Gastrocnemius medialis (tissue), 4 donors: ENCODE results near the gene PDE8A. TPM values are rescaled to one million over a fixed set of nuclear protein-coding genes. Genes with fewer than 3 reads are reported as not detected.

ENCODE experiments used
- ATAC-seq, 2 donors: fragments of 150-250 bp; one replicate each; pipeline ENCODE4 v1.9.1; 2016
- DNase-seq, 2 donors: peaks; one replicate each; pipeline ENCODE4 v3.0.0-alpha.2; 2019
- H3K27ac ChIP-seq, 4 donors: fragments of 200-600 bp; sonication (generic); 1 replicate in 1 of 4; 2 replicates in 3 of 4; pipeline ENCODE4 v1.5.1; 2016 to 2018; ENCODE audit warnings: mild to moderate bottlenecking in 2 of 4, moderate library complexity in 1 of 4
- H3K27me3 ChIP-seq, 3 donors: fragments of 200-600 bp; sonication (generic) in 2 of 3; 1 replicate in 1 of 3; 2 replicates in 2 of 3; pipeline versions ENCODE4 v1.5.1 to v1.6.0; 2016 to 2019; ENCODE audit warnings: mild to moderate bottlenecking in 1 of 3, moderate library complexity in 1 of 3
- H3K36me3 ChIP-seq, 2 donors: fragments of 200-600 bp; sonication (generic) in 1 of 2; one replicate each; pipeline ENCODE4 v1.5.1; 2017 to 2018
- H3K4me1 ChIP-seq, 2 donors: fragments of 200-600 bp; sonication (generic) in 1 of 2; one replicate each; pipeline ENCODE4 v1.5.1; 2016 to 2017; ENCODE audit warnings: mild to moderate bottlenecking in 2 of 2
- H3K4me3 ChIP-seq, 4 donors: fragments of 200-600 bp; sonication (generic) in 3 of 4; 1 replicate in 1 of 4; 2 replicates in 3 of 4; pipeline ENCODE4 v1.5.1; 2016 to 2019; ENCODE audit warnings: mild to moderate bottlenecking in 2 of 4
- H3K9me3 ChIP-seq, 3 donors: fragments of 200-600 bp; sonication (generic) in 2 of 3; 1 replicate in 1 of 3; 2 replicates in 2 of 3; pipeline ENCODE4 v1.5.1; 2016 to 2019
- CTCF ChIP-seq, 5 experiments: fragments of 450-650 bp in 3 of 5; fragments of 200-600 bp in 2 of 5; sonication (generic) in 2 of 5; IDR thresholded peaks in 4 of 5; conservative IDR thresholded peaks in 1 of 5; 1 replicate in 4 of 5; 2 replicates in 1 of 5; pipeline ENCODE4 v1.5.1; 2016 to 2019; ENCODE audit warnings: antibody characterized with exemption in 5 of 5, mild to moderate bottlenecking in 3 of 5, moderate library complexity in 3 of 5
- POLR2A ChIP-seq, 2 donors: fragments of 450-650 bp; IDR thresholded peaks; one replicate each; pipeline ENCODE4 v1.6.1; 2017; ENCODE audit warnings: antibody characterized with exemption in 2 of 2, mild to moderate bottlenecking in 2 of 2, moderate library complexity in 2 of 2
- in situ Hi-C, 4 donors: fragments of 200-750 bp; cut with MboI; loops; one replicate each; pipeline versions ENCODE4 v1.15.0 to v1.8.0; 2017; ENCODE audit warnings: low sequenced_read_pairs in 4 of 4
- intact Hi-C: fragments of 100-400 bp; cut with DNase I; formaldehyde crosslinking; loops from one replicate; pipeline ENCODE4 v1.15.1; 2023; ENCODE audit warnings: low total_unique reads
- total RNA-seq, 4 donors: library from RNA; depleted of rRNA; stranded (reverse); fragments of >200 nt; gene quantifications; one replicate each; pipeline versions ENCODE4 v1.1.0 to v1.2.3, GENCODE V29; 2016

PDE8A gene
- total RNA-seq, 4 donors from 2014 or later = 6.3 to 20.6 (median 13.9) TPM

- peaks cover 0 to 52% of the 10 kb centered on the region in 2 donors for H3K36me3 ChIP-seq
- H3K4me1 ChIP-seq = no peaks in the 10 kb centered on the region
- TF ChIP-seq CTCF (IDR thresholded peaks at IDR 0.05 in 4 of 5, conservative IDR thresholded peaks at IDR 0.05 in 1 of 5) (no peak), POLR2A (IDR thresholded peaks at IDR 0.05) (no peak)
- no peaks in the 10 kb centered on the region for H3K9me3 ChIP-seq
- ATAC-seq (no peak), DNase-seq (no peak)
- no peak overlapping the region for H3K4me3 ChIP-seq
- no peaks in the 10 kb centered on the region for H3K27me3 ChIP-seq
- intact Hi-C loops (no loop called here), in situ Hi-C loops (no loop called here)
- H3K27ac ChIP-seq = no peak overlapping the region
Observed at GRCh38 chr15:85133709-85134108, 152.1 kb downstream of the PDE8A start.

DNA sequence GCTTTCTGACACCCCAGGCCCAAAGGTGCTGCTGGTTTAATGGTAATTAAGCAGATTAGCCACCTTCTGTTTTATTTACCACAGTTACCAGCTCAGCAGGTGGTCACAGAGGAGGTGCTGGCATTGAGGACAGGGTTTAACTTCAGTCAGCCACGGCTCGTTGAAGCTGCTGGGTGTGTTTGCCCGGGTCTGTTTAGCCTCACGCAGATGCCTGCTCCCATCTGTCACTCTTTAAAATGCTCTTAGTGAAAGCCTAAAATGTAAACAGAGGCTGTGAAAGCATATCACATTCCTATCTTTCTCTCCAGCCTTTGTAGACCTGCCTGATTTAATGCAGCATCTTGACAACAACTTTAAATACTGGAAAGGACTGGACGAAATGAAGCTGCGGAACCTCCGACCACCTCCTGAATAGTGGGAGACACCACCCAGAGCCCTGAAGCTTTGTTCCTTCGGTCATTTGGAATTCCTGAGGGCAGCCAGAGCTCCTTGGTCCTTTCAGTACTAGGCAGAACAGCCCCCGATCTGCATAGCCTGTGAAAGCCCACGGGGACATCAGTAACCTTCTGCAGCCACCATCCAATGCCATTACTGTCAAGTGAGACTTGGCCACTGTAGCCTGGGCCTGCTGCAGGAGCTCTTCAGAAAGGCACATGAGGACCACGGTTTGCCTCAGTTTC lies 156.0 kb downstream of the PDE8A start:
- intact Hi-C loops = no loop called here
- ATAC-seq = no peak
- no peak overlapping the region for H3K4me3 ChIP-seq
- TF ChIP-seq CTCF (IDR thresholded peaks at IDR 0.05 in 4 of 5, conservative IDR thresholded peaks at IDR 0.05 in 1 of 5) = no peak
- no peak for TF ChIP-seq POLR2A (IDR thresholded peaks at IDR 0.05)
- H3K36me3 ChIP-seq = peaks cover 0 to 42% of the 10 kb centered on the region in 2 donors
- H3K9me3 ChIP-seq = no peaks in the 10 kb centered on the region
- H3K27ac ChIP-seq = no peak overlapping the region
- no peaks in the 10 kb centered on the region for H3K27me3 ChIP-seq
- no peak for DNase-seq
- in situ Hi-C loops = no loop called here
- no peaks in the 10 kb centered on the region for H3K4me1 ChIP-seq

- Histone ChIP-seq H3K27me3 (no peaks in the 10 kb centered on the region), H3K9me3 (no peaks in the 10 kb centered on the region), H3K4me1 (no peaks in the 10 kb centered on the region), H3K4me3 (no peak overlapping the region), H3K27ac (no peak overlapping the region), H3K36me3 (peaks cover 0 to 41% of the 10 kb centered on the region in 2 donors)
- DNase-seq (no peak), ATAC-seq (no peak)
- TF ChIP-seq POLR2A (IDR thresholded peaks at IDR 0.05) (no peak), CTCF (IDR thresholded peaks at IDR 0.05 in 4 of 5, conservative IDR thresholded peaks at IDR 0.05 in 1 of 5) (no peak)
- in situ Hi-C loops = no loop called here
- intact Hi-C loops = no loop called here
Observed at GRCh38 chr15:85139391-85139790, 157.7 kb downstream of the PDE8A start.

DNA sequence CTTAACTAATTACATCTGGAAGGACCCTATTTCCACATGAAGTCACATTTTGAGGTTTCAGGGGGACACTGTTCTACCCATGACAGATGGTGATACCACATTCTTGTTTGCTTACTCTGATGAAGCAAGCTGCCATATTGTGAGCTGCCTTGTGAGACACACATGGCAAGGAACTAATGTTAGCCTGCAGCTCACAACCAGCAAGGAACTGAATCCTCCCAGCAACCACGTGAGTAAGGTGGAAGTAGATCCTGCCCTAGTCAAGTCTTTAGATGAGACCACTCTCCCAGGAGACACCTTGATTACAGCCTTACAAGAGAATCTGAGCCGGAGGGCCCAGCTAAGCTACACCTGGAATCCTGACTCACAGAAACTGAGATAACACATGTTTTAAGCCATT lies 160.1 kb downstream of the PDE8A start:
- no peak for TF ChIP-seq CTCF (IDR thresholded peaks at IDR 0.05 in 4 of 5, conservative IDR thresholded peaks at IDR 0.05 in 1 of 5)
- no peak for TF ChIP-seq POLR2A (IDR thresholded peaks at IDR 0.05)
- DNase-seq (no peak), ATAC-seq (peak in 1 of 2 donors; percentile 18)
- H3K36me3 ChIP-seq = peaks cover 0 to 31% of the 10 kb centered on the region in 2 donors
- no peak overlapping the region for H3K4me3 ChIP-seq
- H3K9me3 ChIP-seq = no peaks in the 10 kb centered on the region
- no peaks in the 10 kb centered on the region for H3K27me3 ChIP-seq
- H3K27ac ChIP-seq = no peak overlapping the region
- in situ Hi-C loops = no loop called here
- no peaks in the 10 kb centered on the region for H3K4me1 ChIP-seq
- intact Hi-C loops = no loop called here

GRCh38 chr15:85142312-85142711 lies 160.7 kb downstream of the PDE8A start:
- DNase-seq = no peak
- no peaks in the 10 kb centered on the region for H3K4me1 ChIP-seq
- no peak for ATAC-seq
- in situ Hi-C loops (no loop called here), intact Hi-C loops (no loop called here)
- no peaks in the 10 kb centered on the region for H3K27me3 ChIP-seq
- no peak overlapping the region for H3K4me3 ChIP-seq
- H3K36me3 ChIP-seq = peaks cover 0 to 25% of the 10 kb centered on the region in 2 donors
- no peaks in the 10 kb centered on the region for H3K9me3 ChIP-seq
- H3K27ac ChIP-seq = no peak overlapping the region
- TF ChIP-seq CTCF (IDR thresholded peaks at IDR 0.05 in 4 of 5, conservative IDR thresholded peaks at IDR 0.05 in 1 of 5) = no peak
